Measurements from ENCODE around the gene IL36RN. TPM values are rescaled to one million over a fixed set of nuclear protein-coding genes. Genes with fewer than 3 reads are reported as not detected.

Gene IL36RN
- total RNA-seq, 3 donors from 2014 or later, result not detected

DNA sequence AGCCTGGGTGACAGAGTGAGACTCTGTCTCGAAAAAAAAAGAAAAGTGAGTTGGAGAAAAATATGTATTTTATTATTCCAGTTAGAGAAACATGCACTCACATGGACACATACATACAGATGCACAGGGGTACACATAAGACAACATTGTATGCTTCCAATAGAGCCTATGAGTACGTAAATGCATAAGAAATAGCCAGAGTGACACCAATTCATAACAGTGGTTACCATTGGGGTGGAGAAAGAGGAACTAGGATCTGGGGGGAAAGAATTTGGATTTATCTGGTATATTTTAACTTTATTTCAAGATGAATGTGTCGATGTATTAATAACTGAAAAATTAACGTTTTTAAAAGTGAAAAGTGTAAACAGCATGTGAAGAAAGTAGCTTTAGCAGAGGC lies 37.7 kb upstream of the IL36RN start:
- TF ChIP-seq, protein P1, sequence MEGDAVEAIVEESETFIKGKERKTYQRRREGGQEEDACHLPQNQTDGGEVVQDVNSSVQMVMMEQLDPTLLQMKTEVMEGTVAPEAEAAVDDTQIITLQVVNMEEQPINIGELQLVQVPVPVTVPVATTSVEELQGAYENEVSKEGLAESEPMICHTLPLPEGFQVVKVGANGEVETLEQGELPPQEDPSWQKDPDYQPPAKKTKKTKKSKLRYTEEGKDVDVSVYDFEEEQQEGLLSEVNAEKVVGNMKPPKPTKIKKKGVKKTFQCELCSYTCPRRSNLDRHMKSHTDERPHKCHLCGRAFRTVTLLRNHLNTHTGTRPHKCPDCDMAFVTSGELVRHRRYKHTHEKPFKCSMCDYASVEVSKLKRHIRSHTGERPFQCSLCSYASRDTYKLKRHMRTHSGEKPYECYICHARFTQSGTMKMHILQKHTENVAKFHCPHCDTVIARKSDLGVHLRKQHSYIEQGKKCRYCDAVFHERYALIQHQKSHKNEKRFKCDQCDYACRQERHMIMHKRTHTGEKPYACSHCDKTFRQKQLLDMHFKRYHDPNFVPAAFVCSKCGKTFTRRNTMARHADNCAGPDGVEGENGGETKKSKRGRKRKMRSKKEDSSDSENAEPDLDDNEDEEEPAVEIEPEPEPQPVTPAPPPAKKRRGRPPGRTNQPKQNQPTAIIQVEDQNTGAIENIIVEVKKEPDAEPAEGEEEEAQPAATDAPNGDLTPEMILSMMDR (IDR thresholded peaks at IDR 0.05), result no peak
- TF ChIP-seq POLR2AphosphoS5 (IDR thresholded peaks at IDR 0.05), result no peak
- no peak for TF ChIP-seq POLR2A (IDR thresholded peaks at IDR 0.05)
- Histone ChIP-seq H3K36me3 (no peaks in the 10 kb centered on the region), H3K9me3 (no peaks in the 10 kb centered on the region), H3K27ac (no peak overlapping the region), H3K27me3 (peaks cover 0 to 8% of the 10 kb centered on the region in 2 donors), H3K4me1 (no peaks in the 10 kb centered on the region), H3K4me3 (no peak overlapping the region)
- DNase-seq (ENCODE audit: low spot score in 2 of 2), result no peak
- intact Hi-C loops (cut with DNase I; ENCODE audit: low total_unique reads), result no loop called here

DNA sequence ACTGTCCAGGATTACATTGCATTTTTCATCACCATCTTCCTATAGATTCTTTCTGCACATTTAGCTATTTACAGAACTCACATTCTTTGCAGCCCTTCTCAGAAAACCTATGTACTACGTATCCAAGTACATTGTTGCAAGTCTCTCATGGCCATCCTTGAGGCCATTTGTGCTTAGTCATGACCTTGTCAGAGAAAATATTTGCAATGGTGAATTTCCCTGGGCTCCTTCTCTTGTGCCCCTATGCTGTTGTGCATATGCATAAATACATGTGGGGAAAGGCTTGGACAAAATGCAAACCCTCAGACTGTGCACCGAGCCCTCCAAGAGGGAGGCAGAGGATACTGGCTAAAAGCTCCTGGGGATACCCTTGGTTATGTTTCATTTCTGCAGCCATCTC lies 34.2 kb upstream of the IL36RN start:
- intact Hi-C loops (cut with DNase I; ENCODE audit: low total_unique reads), result no loop called here
- H3K4me1 ChIP-seq, result no peaks in the 10 kb centered on the region
- H3K27me3 ChIP-seq, result peaks cover 0 to 8% of the 10 kb centered on the region in 2 donors
- no peaks in the 10 kb centered on the region for H3K9me3 ChIP-seq
- H3K36me3 ChIP-seq, result no peaks in the 10 kb centered on the region
- DNase-seq (ENCODE audit: low spot score in 2 of 2), result no peak
- H3K27ac ChIP-seq, result no peak overlapping the region
- H3K4me3 ChIP-seq, result no peak overlapping the region
- TF ChIP-seq POLR2A (IDR thresholded peaks at IDR 0.05) (no peak), POLR2AphosphoS5 (IDR thresholded peaks at IDR 0.05) (no peak)
- TF ChIP-seq, protein P1 (IDR thresholded peaks at IDR 0.05), result no peak

DNA sequence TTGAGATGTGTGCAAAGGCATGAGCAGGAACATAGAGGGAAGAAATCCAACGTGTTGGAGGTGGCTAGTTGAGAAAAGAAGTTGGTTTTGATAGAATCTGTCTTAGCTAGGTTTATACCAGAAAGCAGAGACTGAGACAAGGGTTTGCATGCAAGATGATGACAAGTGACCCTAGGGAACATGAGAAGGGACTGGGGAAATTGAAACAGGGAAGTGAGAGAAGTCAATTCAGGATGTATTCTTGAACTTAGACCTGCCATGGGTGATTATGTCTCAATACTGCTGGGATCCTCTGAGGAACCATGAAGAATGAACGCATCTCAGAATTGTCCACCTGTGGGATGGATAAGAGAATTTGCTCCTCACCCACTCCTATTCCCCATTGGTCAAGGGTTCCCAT lies 33.3 kb upstream of the IL36RN start:
- Histone ChIP-seq H3K27ac (no peak overlapping the region), H3K4me1 (no peaks in the 10 kb centered on the region), H3K36me3 (no peaks in the 10 kb centered on the region), H3K9me3 (no peaks in the 10 kb centered on the region), H3K4me3 (no peak overlapping the region), H3K27me3 (peaks cover 0 to 8% of the 10 kb centered on the region in 2 donors)
- no peak for DNase-seq (ENCODE audit: low spot score in 2 of 2)
- no peak for TF ChIP-seq POLR2AphosphoS5 (IDR thresholded peaks at IDR 0.05)
- TF ChIP-seq, protein P1 (IDR thresholded peaks at IDR 0.05), result no peak
- no peak for TF ChIP-seq POLR2A (IDR thresholded peaks at IDR 0.05)
- intact Hi-C loops (cut with DNase I; ENCODE audit: low total_unique reads), result no loop called here

DNA sequence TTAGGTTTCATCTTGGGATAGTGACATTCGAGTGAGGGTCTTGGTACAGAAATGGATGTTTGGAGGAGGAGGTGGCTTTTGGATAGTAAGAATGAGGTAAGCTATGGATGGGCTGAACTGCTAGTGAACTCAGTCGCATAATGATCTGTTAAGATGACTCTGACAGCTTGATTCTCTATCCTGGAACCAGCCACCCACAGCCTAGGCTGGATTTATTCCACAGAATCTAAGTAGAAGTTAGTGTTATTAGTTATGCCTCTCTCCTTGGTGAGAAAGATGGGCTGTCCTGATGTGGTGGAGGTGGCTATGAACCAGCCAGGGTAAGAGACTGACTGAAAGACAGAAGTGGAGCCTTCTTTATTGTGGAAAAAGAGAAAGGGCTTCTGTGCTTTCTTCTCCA lies 31.3 kb upstream of the IL36RN start:
- TF ChIP-seq POLR2A (IDR thresholded peaks at IDR 0.05) (no peak), POLR2AphosphoS5 (IDR thresholded peaks at IDR 0.05) (no peak)
- TF ChIP-seq, protein P1 (IDR thresholded peaks at IDR 0.05), result no peak
- no peaks in the 10 kb centered on the region for H3K36me3 ChIP-seq
- H3K27me3 ChIP-seq, result peaks cover 0 to 8% of the 10 kb centered on the region in 2 donors
- H3K4me1 ChIP-seq, result no peaks in the 10 kb centered on the region
- H3K4me3 ChIP-seq, result no peak overlapping the region
- no peak overlapping the region for H3K27ac ChIP-seq
- DNase-seq (ENCODE audit: low spot score in 2 of 2), result no peak
- H3K9me3 ChIP-seq, result no peaks in the 10 kb centered on the region
- intact Hi-C loops (cut with DNase I; ENCODE audit: low total_unique reads), result no loop called here

DNA sequence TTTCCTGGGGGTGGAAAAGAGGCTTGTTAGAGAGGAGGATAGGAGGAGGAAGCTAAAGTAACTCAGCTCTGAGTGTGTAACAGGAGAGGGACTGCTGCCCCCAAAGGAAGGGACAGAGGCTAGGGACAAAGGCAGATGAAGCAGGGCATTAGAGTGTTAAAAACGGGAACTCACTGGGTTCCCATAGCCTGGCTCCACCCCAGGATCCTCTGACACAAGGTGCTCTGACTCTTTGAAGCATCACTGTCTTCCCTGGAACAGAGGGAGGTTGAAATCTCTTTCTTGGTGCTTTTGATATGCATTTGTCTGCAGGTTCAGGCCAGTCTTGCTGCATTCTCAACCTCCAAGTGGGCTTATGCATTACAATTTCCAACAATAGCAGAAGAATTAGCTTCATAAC lies 30.9 kb upstream of the IL36RN start:
- Histone ChIP-seq H3K27ac (no peak overlapping the region), H3K27me3 (peaks cover 0 to 8% of the 10 kb centered on the region in 2 donors), H3K9me3 (no peaks in the 10 kb centered on the region), H3K4me3 (no peak overlapping the region), H3K36me3 (no peaks in the 10 kb centered on the region), H3K4me1 (no peaks in the 10 kb centered on the region)
- TF ChIP-seq, protein P1 (IDR thresholded peaks at IDR 0.05), result no peak
- TF ChIP-seq POLR2AphosphoS5 (IDR thresholded peaks at IDR 0.05) (no peak), POLR2A (IDR thresholded peaks at IDR 0.05) (no peak)
- DNase-seq (ENCODE audit: low spot score in 2 of 2), result no peak
- intact Hi-C loops (cut with DNase I; ENCODE audit: low total_unique reads), result no loop called here

All from breast epithelium (tissue), 4 donors.